GM23338 (cell line): ENCODE measurements around the gene MYOZ2. TPM values are rescaled to one million over a fixed set of nuclear protein-coding genes. Genes with fewer than 3 reads are reported as not detected.

Experiments used
- ATAC-seq: fragments of 200-7000 bp; cut with Tn5 transposase; 3 replicates; pipeline ENCODE4 v1.9.1; 2020
- DNase-seq: peaks from one replicate; pipeline ENCODE4 v3.0.0-alpha.2; 2015; ENCODE audit warnings: low spot score
- H2AFZ ChIP-seq: fragments of 200-600 bp; sonication (generic); 2 replicates; pipeline ENCODE4 v1.8.0; 2016; ENCODE audit warnings: antibody characterized with exemption, mild to moderate bottlenecking, moderate library complexity
- H3F3A ChIP-seq: fragments of 200-600 bp; sonication (generic); replicated peaks from 2 replicates; pipeline ENCODE4 v1.8.0; 2017; ENCODE audit warnings: antibody characterized with exemption, mixed run types, low read depth
- H3K27ac ChIP-seq: fragments of 200-600 bp; sonication (generic); 2 replicates; pipeline ENCODE4 v1.6.1; 2016; ENCODE audit warnings: low read depth
- H3K27me3 ChIP-seq: fragments of 200-600 bp; sonication (generic); 2 replicates; pipeline ENCODE4 v1.8.0; 2016; ENCODE audit warnings: mild to moderate bottlenecking, mixed run types, moderate library complexity; ENCODE audit not compliant: insufficient read depth
- H3K36me3 ChIP-seq: fragments of 200-600 bp; sonication (generic); 2 replicates; pipeline ENCODE4 v1.8.0; 2016; ENCODE audit warnings: mild to moderate bottlenecking; ENCODE audit not compliant: insufficient read depth
- H3K4me1 ChIP-seq: fragments of 200-600 bp; sonication (generic); 2 replicates; pipeline ENCODE4 v1.8.0; 2016; ENCODE audit warnings: mild to moderate bottlenecking, moderate library complexity; ENCODE audit not compliant: insufficient read depth
- H3K4me2 ChIP-seq: fragments of 200-600 bp; sonication (generic); 2 replicates; pipeline ENCODE4 v1.7.1; 2017; ENCODE audit warnings: mixed run types
- H3K4me3 ChIP-seq: fragments of 200-600 bp; sonication (generic); 2 replicates; pipeline ENCODE4 v1.6.1; 2016; ENCODE audit warnings: mixed run types
- H3K79me2 ChIP-seq: fragments of 200-600 bp; sonication (generic); replicated peaks from 2 replicates; pipeline ENCODE4 v1.8.0; 2017; ENCODE audit warnings: mild to moderate bottlenecking; ENCODE audit not compliant: insufficient read depth
- H3K9me2 ChIP-seq: fragments of 200-600 bp; sonication (generic); 2 replicates; pipeline ENCODE4 v1.8.0; 2017; ENCODE audit not compliant: insufficient read depth
- H4K20me1 ChIP-seq: fragments of 200-600 bp; sonication (generic); replicated peaks from 2 replicates; pipeline ENCODE4 v1.8.0; 2017; ENCODE audit warnings: mild to moderate bottlenecking; ENCODE audit not compliant: insufficient read depth
- H3K27ac Mint-ChIP-seq: 2 replicates; pipeline ENCODE4 v1.8.0; 2020; ENCODE audit warnings: inconsistent platforms, mild to moderate bottlenecking, moderate library complexity, mixed read lengths
- H3K27me3 Mint-ChIP-seq: 3 replicates; pipeline ENCODE4 v1.8.0; 2022; ENCODE audit warnings: low read depth, mild to moderate bottlenecking, moderate library complexity, mixed read lengths, inconsistent platforms; ENCODE audit not compliant: insufficient read depth, poor library complexity
- H3K36me3 Mint-ChIP-seq: 3 replicates; pipeline ENCODE4 v1.8.0; 2021; ENCODE audit warnings: low read depth, mild to moderate bottlenecking, inconsistent platforms, moderate library complexity, mixed read lengths
- H3K4me1 Mint-ChIP-seq: 3 replicates; pipeline ENCODE4 v1.8.0; 2020; ENCODE audit warnings: mild to moderate bottlenecking, inconsistent platforms, mixed read lengths
- H3K4me3 Mint-ChIP-seq: 3 replicates; pipeline ENCODE4 v1.8.0; 2021; ENCODE audit warnings: moderate library complexity, mild to moderate bottlenecking, inconsistent platforms, mixed read lengths
- H3K9me3 Mint-ChIP-seq: 3 replicates; pipeline ENCODE4 v1.8.0; 2020; ENCODE audit warnings: moderate library complexity, mild to moderate bottlenecking, inconsistent platforms, mixed read lengths
- CREB1 ChIP-seq: fragments of 250-450 bp; sonication (Bioruptor Pico); IDR thresholded peaks from 2 replicates; pipeline ENCODE4 v1.5.0; 2020; ENCODE audit warnings: low read depth, mild to moderate bottlenecking, moderate library complexity
- EZH2 ChIP-seq: fragments of 200-600 bp; sonication (generic); IDR thresholded peaks from one replicate; pipeline ENCODE4 v1.8.0; 2017; ENCODE audit warnings: antibody characterized with exemption, mild to moderate bottlenecking, low read depth; ENCODE audit not compliant: unreplicated experiment
- EZH2phosphoT487 ChIP-seq: fragments of 200-600 bp; sonication (generic); IDR thresholded peaks from one replicate; pipeline ENCODE4 v1.8.1; 2018; ENCODE audit warnings: antibody characterized with exemption; ENCODE audit not compliant: unreplicated experiment
- JUNB ChIP-seq: IDR thresholded peaks from one replicate; pipeline ENCODE4 v1.6.1; 2016; ENCODE audit warnings: antibody characterized with exemption; ENCODE audit not compliant: unreplicated experiment
- NANOG ChIP-seq: IDR thresholded peaks from 2 replicates; pipeline ENCODE4 v1.6.1; 2016; ENCODE audit warnings: antibody characterized with exemption, borderline replicate concordance
- POLR2AphosphoS5 ChIP-seq: IDR thresholded peaks from 2 replicates; pipeline ENCODE4 v1.6.1; 2016; ENCODE audit warnings: antibody characterized with exemption, low read depth
- STAT1 ChIP-seq: IDR thresholded peaks from one replicate; pipeline ENCODE4 v1.6.1; 2016; ENCODE audit warnings: antibody characterized with exemption; ENCODE audit not compliant: unreplicated experiment
- ZNF114 ChIP-seq: fragments of 250-450 bp; sonication (Bioruptor Pico); IDR thresholded peaks from 2 replicates; pipeline ENCODE4 v1.5.0; 2020; ENCODE audit warnings: mild to moderate bottlenecking, moderate library complexity
- ZNF331 ChIP-seq: fragments of 250-450 bp; sonication (Bioruptor Pico); IDR thresholded peaks from 2 replicates; pipeline ENCODE4 v1.5.0; 2020; ENCODE audit warnings: low read depth, mild to moderate bottlenecking, moderate library complexity
- polyA plus RNA-seq: library from polyadenylated mRNA; unstranded; fragments of >200 nt; fragmentation: Nextera tagmentation; extraction: Ambion mirVana; gene quantifications from 2 replicates; pipeline ENCODE4 v1.2.1, GENCODE V29; 2016
- total RNA-seq: library from RNA; depleted of rRNA; stranded (reverse); fragments of >200 nt; shearing (Covaris generic); gene quantifications from 2 replicates; pipeline ENCODE4 v1.2.3, GENCODE V29; 2014
- TF ChIP-seq, protein P1 (sequence below): IDR thresholded peaks from 2 replicates; pipeline ENCODE4 v1.6.1; 2016; ENCODE audit warnings: antibody characterized with exemption
- TF ChIP-seq, protein P2 (sequence below): fragments of 250-450 bp; sonication (Bioruptor Pico); IDR thresholded peaks from 2 replicates; pipeline ENCODE4 v1.5.0; 2020; ENCODE audit warnings: mild to moderate bottlenecking, moderate library complexity
- TF ChIP-seq, protein P3 (sequence below): IDR thresholded peaks from one replicate; pipeline ENCODE4 v1.6.1; 2018; ENCODE audit warnings: antibody characterized with exemption; ENCODE audit not compliant: unreplicated experiment
- TF ChIP-seq, protein P4 (sequence below), 2 experiments: fragments of 200-600 bp in 1 of 2; sonication (generic) in 1 of 2; conservative IDR thresholded peaks; 2 replicates each; pipeline versions ENCODE4 v1.5.1 to v1.6.1; 2016 to 2017; ENCODE audit warnings: antibody characterized with exemption in 2 of 2, low read depth in 2 of 2, mild to moderate bottlenecking in 2 of 2, moderate library complexity in 1 of 2

MYOZ2 gene
- total and polyA plus RNA-seq, 2 experiments from 2014 or later = not detected

DNA sequence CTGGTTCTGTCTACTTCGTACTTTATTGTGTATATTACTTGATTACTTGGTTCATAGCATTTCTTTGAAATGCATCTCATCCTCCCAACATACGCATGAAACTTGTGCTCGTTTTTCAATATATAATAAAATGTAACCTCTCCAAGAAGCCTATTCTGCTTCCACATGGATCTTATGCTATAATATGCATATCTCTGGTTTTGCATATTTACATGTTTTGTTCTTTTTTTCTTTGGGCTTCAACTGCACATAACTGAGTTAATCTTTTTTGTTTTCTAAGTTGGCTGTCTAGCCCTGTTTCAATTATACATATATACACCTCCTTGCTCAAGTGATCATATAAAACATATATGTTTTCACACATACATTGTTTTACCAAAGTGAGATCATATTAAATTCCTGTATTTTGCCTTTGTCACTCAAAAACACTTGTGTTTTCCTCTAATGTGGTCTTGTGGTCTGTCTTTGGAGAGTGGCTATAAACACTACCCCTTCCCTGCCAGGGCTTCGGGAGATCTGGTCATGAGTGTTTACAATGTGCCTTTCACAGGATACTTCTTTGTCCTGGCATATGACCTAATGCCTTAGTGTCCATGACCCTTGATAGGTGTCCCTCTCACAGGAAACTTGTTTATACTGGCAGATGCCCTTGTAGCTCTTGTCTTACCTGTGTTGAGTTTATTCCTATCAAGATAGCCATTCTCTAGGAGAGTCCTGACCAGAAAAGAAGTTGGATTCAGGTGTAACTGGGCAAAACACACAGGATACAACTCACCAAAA is 94.5 kb downstream of the MYOZ2 start:
- Histone ChIP-seq H3F3A (no peaks in the 10 kb centered on the region), H3K4me2 (no peak overlapping the region), H3K9me2 (no peaks in the 10 kb centered on the region), H3K79me2 (peaks cover 57% of the 10 kb centered on the region), H3K4me3 (no peak overlapping the region), H3K36me3 (peaks cover 2% of the 10 kb centered on the region; the same call in 1 of the 2 replicates), H3K4me1 (no peaks in the 10 kb centered on the region), H2AFZ (no peak overlapping the region), H3K27me3 (no peaks in the 10 kb centered on the region), H4K20me1 (peaks cover 9% of the 10 kb centered on the region), H3K27ac (no peak overlapping the region)
- H3K36me3 Mint-ChIP-seq = peaks cover 6% of the 10 kb centered on the region; the same call in 2 of the 3 replicates
- DNase-seq = no peak
- TF ChIP-seq ZNF114 (CRISPR knock-in tag) (no peak), EZH2phosphoT487 (no peak), JUNB (no peak), POLR2AphosphoS5 (no peak), CREB1 (CRISPR knock-in tag) (no peak), ZNF331 (no peak), NANOG (no peak), EZH2 (no peak), STAT1 (no peak)
- TF ChIP-seq, protein P1, sequence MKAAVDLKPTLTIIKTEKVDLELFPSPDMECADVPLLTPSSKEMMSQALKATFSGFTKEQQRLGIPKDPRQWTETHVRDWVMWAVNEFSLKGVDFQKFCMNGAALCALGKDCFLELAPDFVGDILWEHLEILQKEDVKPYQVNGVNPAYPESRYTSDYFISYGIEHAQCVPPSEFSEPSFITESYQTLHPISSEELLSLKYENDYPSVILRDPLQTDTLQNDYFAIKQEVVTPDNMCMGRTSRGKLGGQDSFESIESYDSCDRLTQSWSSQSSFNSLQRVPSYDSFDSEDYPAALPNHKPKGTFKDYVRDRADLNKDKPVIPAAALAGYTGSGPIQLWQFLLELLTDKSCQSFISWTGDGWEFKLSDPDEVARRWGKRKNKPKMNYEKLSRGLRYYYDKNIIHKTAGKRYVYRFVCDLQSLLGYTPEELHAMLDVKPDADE = no peak
- TF ChIP-seq, protein P2, sequence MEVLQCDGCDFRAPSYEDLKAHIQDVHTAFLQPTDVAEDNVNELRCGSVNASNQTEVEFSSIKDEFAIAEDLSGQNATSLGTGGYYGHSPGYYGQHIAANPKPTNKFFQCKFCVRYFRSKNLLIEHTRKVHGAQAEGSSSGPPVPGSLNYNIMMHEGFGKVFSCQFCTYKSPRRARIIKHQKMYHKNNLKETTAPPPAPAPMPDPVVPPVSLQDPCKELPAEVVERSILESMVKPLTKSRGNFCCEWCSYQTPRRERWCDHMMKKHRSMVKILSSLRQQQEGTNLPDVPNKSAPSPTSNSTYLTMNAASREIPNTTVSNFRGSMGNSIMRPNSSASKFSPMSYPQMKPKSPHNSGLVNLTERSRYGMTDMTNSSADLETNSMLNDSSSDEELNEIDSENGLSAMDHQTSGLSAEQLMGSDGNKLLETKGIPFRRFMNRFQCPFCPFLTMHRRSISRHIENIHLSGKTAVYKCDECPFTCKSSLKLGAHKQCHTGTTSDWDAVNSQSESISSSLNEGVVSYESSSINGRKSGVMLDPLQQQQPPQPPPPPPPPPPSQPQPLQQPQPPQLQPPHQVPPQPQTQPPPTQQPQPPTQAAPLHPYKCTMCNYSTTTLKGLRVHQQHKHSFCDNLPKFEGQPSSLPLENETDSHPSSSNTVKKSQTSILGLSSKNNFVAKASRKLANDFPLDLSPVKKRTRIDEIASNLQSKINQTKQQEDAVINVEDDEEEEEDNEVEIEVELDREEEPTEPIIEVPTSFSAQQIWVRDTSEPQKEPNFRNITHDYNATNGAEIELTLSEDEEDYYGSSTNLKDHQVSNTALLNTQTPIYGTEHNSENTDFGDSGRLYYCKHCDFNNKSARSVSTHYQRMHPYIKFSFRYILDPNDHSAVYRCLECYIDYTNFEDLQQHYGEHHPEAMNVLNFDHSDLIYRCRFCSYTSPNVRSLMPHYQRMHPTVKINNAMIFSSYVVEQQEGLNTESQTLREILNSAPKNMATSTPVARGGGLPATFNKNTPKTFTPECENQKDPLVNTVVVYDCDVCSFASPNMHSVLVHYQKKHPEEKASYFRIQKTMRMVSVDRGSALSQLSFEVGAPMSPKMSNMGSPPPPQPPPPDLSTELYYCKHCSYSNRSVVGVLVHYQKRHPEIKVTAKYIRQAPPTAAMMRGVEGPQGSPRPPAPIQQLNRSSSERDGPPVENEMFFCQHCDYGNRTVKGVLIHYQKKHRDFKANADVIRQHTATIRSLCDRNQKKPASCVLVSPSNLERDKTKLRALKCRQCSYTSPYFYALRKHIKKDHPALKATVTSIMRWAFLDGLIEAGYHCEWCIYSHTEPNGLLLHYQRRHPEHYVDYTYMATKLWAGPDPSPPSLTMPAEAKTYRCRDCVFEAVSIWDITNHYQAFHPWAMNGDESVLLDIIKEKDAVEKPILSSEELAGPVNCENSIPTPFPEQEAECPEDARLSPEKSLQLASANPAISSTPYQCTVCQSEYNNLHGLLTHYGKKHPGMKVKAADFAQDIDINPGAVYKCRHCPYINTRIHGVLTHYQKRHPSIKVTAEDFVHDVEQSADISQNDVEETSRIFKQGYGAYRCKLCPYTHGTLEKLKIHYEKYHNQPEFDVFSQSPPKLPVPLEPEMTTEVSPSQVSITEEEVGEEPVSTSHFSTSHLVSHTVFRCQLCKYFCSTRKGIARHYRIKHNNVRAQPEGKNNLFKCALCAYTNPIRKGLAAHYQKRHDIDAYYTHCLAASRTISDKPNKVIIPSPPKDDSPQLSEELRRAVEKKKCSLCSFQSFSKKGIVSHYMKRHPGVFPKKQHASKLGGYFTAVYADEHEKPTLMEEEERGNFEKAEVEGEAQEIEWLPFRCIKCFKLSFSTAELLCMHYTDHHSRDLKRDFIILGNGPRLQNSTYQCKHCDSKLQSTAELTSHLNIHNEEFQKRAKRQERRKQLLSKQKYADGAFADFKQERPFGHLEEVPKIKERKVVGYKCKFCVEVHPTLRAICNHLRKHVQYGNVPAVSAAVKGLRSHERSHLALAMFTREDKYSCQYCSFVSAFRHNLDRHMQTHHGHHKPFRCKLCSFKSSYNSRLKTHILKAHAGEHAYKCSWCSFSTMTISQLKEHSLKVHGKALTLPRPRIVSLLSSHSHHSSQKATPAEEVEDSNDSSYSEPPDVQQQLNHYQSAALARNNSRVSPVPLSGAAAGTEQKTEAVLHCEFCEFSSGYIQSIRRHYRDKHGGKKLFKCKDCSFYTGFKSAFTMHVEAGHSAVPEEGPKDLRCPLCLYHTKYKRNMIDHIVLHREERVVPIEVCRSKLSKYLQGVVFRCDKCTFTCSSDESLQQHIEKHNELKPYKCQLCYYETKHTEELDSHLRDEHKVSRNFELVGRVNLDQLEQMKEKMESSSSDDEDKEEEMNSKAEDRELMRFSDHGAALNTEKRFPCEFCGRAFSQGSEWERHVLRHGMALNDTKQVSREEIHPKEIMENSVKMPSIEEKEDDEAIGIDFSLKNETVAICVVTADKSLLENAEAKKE (CRISPR knock-in tag) = no peak
- TF ChIP-seq, protein P3, sequence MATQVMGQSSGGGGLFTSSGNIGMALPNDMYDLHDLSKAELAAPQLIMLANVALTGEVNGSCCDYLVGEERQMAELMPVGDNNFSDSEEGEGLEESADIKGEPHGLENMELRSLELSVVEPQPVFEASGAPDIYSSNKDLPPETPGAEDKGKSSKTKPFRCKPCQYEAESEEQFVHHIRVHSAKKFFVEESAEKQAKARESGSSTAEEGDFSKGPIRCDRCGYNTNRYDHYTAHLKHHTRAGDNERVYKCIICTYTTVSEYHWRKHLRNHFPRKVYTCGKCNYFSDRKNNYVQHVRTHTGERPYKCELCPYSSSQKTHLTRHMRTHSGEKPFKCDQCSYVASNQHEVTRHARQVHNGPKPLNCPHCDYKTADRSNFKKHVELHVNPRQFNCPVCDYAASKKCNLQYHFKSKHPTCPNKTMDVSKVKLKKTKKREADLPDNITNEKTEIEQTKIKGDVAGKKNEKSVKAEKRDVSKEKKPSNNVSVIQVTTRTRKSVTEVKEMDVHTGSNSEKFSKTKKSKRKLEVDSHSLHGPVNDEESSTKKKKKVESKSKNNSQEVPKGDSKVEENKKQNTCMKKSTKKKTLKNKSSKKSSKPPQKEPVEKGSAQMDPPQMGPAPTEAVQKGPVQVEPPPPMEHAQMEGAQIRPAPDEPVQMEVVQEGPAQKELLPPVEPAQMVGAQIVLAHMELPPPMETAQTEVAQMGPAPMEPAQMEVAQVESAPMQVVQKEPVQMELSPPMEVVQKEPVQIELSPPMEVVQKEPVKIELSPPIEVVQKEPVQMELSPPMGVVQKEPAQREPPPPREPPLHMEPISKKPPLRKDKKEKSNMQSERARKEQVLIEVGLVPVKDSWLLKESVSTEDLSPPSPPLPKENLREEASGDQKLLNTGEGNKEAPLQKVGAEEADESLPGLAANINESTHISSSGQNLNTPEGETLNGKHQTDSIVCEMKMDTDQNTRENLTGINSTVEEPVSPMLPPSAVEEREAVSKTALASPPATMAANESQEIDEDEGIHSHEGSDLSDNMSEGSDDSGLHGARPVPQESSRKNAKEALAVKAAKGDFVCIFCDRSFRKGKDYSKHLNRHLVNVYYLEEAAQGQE = no peak
- TF ChIP-seq, protein P4, sequence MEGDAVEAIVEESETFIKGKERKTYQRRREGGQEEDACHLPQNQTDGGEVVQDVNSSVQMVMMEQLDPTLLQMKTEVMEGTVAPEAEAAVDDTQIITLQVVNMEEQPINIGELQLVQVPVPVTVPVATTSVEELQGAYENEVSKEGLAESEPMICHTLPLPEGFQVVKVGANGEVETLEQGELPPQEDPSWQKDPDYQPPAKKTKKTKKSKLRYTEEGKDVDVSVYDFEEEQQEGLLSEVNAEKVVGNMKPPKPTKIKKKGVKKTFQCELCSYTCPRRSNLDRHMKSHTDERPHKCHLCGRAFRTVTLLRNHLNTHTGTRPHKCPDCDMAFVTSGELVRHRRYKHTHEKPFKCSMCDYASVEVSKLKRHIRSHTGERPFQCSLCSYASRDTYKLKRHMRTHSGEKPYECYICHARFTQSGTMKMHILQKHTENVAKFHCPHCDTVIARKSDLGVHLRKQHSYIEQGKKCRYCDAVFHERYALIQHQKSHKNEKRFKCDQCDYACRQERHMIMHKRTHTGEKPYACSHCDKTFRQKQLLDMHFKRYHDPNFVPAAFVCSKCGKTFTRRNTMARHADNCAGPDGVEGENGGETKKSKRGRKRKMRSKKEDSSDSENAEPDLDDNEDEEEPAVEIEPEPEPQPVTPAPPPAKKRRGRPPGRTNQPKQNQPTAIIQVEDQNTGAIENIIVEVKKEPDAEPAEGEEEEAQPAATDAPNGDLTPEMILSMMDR (conservative IDR thresholded peaks at IDR 0.05; ENCODE audit: low read depth in 2 of 2) = no peak
- H3K4me3 Mint-ChIP-seq = no peak overlapping the region
- peaks cover 3% of the 10 kb centered on the region; the same call in 2 of the 3 replicates for H3K4me1 Mint-ChIP-seq
- no peaks in the 10 kb centered on the region for H3K27me3 Mint-ChIP-seq
- H3K27ac Mint-ChIP-seq = no peak overlapping the region
- no peaks in the 10 kb centered on the region for H3K9me3 Mint-ChIP-seq
- ATAC-seq = no peak
